ENCODE data around the gene BRSK1.
"Not testable (repeated sequence)": the region's sequence is repeated elsewhere in the genome, so short reads cannot be mapped to it uniquely, and the experiment has no call there.

Gene BRSK1

GRCh38 chr19:55305491-55305890 is 21.7 kb downstream of the BRSK1 start:
- DNase-seq = peak; percentile 65

- no peak for DNase-seq
These were observed 22.3 kb downstream of the BRSK1 start for GRCh38 chr19:55305983-55306562.

- no peak for DNase-seq
These were observed 22.9 kb downstream of the BRSK1 start for GRCh38 chr19:55306712-55307111.

GRCh38 chr19:55308281-55308680 is 24.5 kb downstream of the BRSK1 start:
- no peak for DNase-seq

GRCh38 chr19:55309448-55309847 is 25.7 kb downstream of the BRSK1 start:
- DNase-seq = no peak

GRCh38 chr19:55310498-55310897 is 26.7 kb downstream of the BRSK1 start:
- DNase-seq = no peak

- DNase-seq = no peak
These were observed 27.6 kb downstream of the BRSK1 start for GRCh38 chr19:55311397-55311796.

- no peak for DNase-seq
These were observed 28.0 kb downstream of the BRSK1 start for GRCh38 chr19:55311797-55312196.

GRCh38 chr19:55312621-55313512 is 29.1 kb downstream of the BRSK1 start:
- no peak for DNase-seq

GRCh38 chr19:55314396-55314795 is 30.6 kb downstream of the BRSK1 start:
- no peak for DNase-seq

- DNase-seq = no peak
These were observed 32.2 kb downstream of the BRSK1 start for GRCh38 chr19:55315956-55316525.

- no peak for DNase-seq
These were observed 32.8 kb downstream of the BRSK1 start for GRCh38 chr19:55316646-55317045.

- peak; percentile 80 for DNase-seq
These were observed 36.0 kb downstream of the BRSK1 start for GRCh38 chr19:55319785-55320184.

GRCh38 chr19:55320844-55321419 is 37.1 kb downstream of the BRSK1 start:
- no peak for DNase-seq

GRCh38 chr19:55321466-55322137 is 37.8 kb downstream of the BRSK1 start:
- no peak for DNase-seq

- no peak for DNase-seq
These were observed 38.5 kb downstream of the BRSK1 start for GRCh38 chr19:55322204-55322885.

- no peak for DNase-seq
These were observed 40.9 kb downstream of the BRSK1 start for GRCh38 chr19:55324662-55325061.

- no peak for DNase-seq
These were observed 41.4 kb downstream of the BRSK1 start, which contains the start of gene TMEM150B for GRCh38 chr19:55325172-55325571. TMEM150B (minus strand) TSS chr19:55325341; CDS start chr19:55321036, 4,305 bp downstream.

- DNase-seq = not testable (repeated sequence)
These were observed 45.0 kb downstream of the BRSK1 start for GRCh38 chr19:55328774-55329318.

- DNase-seq = not testable (repeated sequence)
These were observed 46.0 kb downstream of the BRSK1 start for GRCh38 chr19:55329791-55330190.

GRCh38 chr19:55333870-55334269 is 50.1 kb downstream of the BRSK1 start:
- DNase-seq = no peak

- no peak for DNase-seq
These were observed 52.3 kb downstream of the BRSK1 start for GRCh38 chr19:55336101-55336500.
